ENCODE measurements around the gene LILRB3. TPM values are rescaled to one million over a fixed set of nuclear protein-coding genes. Genes with fewer than 3 reads are reported as not detected.
A peak's percentile ranks its signal among the peaks of the same experiment; 100 is the strongest.
"Not testable (repeated sequence)": the region's sequence is repeated elsewhere in the genome, so short reads cannot be mapped to it uniquely, and the experiment has no call there.

LILRB3 gene
- total and polyA plus RNA-seq, 10 donors: 6.4 to 443 (median 89.9) TPM

- 67 to 76% (median 74%) methylated on average over 18 to 20 of the region's 20 CpGs for WGBS, 5 donors
- H3K4me3 ChIP-seq: peak overlapping the region in 1 of 8 donors; percentile 36
- H3K27ac ChIP-seq: peak overlapping the region; percentile 55 to 92 (median 88)
- intact Hi-C loops (cut with DNase I; ENCODE audit: low total_unique reads): no loop called here
- peaks cover 7 to 51% (median 33%) of the 10 kb centered on the region in 6 donors for H3K4me1 ChIP-seq
- H3K27me3 ChIP-seq (replicated peaks in 1 of 7): peaks cover 0 to 12% (median 0%) of the 10 kb centered on the region in 7 donors
- peaks cover 0 to 4% (median 0%) of the 10 kb centered on the region in 6 donors for H3K36me3 ChIP-seq
- DNase-seq: no peak
- TF ChIP-seq CTCF (IDR thresholded peaks at IDR 0.05 in 8 of 11, conservative IDR thresholded peaks at IDR 0.05 in 3 of 11) (no peak), POLR2AphosphoS5 (IDR thresholded peaks at IDR 0.05) (peak in 1 of 3 donors; percentile 12)
- no peaks in the 10 kb centered on the region for H3K9me3 ChIP-seq
Observed at GRCh38 chr19:54247106-54247930, 24.5 kb upstream of the LILRB3 start.

- intact Hi-C loops (cut with DNase I; ENCODE audit: low total_unique reads): no loop called here
- no peak overlapping the region for H3K4me3 ChIP-seq
- H3K4me1 ChIP-seq: peaks cover 7 to 46% (median 30%) of the 10 kb centered on the region in 6 donors
- no peaks in the 10 kb centered on the region for H3K9me3 ChIP-seq
- H3K36me3 ChIP-seq: no peaks in the 10 kb centered on the region
- DNase-seq: no peak
- no peak for TF ChIP-seq CTCF (IDR thresholded peaks at IDR 0.05 in 8 of 11, conservative IDR thresholded peaks at IDR 0.05 in 3 of 11)
- TF ChIP-seq POLR2AphosphoS5 (IDR thresholded peaks at IDR 0.05): no peak
- TF ChIP-seq POLR2A (IDR thresholded peaks at IDR 0.05): no peak
- 47 to 60% (median 55%) methylated on average over 3 of the region's 3 CpGs for WGBS, 5 donors
- peaks cover 0 to 9% (median 0%) of the 10 kb centered on the region in 7 donors for H3K27me3 ChIP-seq (replicated peaks in 1 of 7)
- H3K27ac ChIP-seq: peak overlapping the region in 3 of 8 donors; percentile 11 to 91 (median 91)
Observed at GRCh38 chr19:54245936-54246335, 23.1 kb upstream of the LILRB3 start.

- peaks cover 0 to 16% (median 0%) of the 10 kb centered on the region in 7 donors for H3K27me3 ChIP-seq (replicated peaks in 1 of 7)
- H3K4me3 ChIP-seq; H3K27ac ChIP-seq; H3K9me3 ChIP-seq; DNase-seq; intact Hi-C loops (cut with DNase I; ENCODE audit: low total_unique reads): not testable (repeated sequence)
- H3K4me1 ChIP-seq: peaks cover 7 to 35% (median 25%) of the 10 kb centered on the region in 6 donors
- H3K36me3 ChIP-seq: peaks cover 0 to 18% (median 0%) of the 10 kb centered on the region in 6 donors
- 19 to 39% (median 38%) methylated on average over 3 to 7 of the region's 8 CpGs; no CpG with 5 or more reads in 2 of the 5 donors for WGBS, 5 donors
Observed at GRCh38 chr19:54243809-54244208, 21.0 kb upstream of the LILRB3 start.

- H3K27ac ChIP-seq: peak within 1 kb of the TSS in 4 of 8 donors; percentile 15 to 78 (median 48)
- H3K4me3 ChIP-seq: peak within 1 kb of the TSS in 1 of 8 donors; percentile 16
- WGBS, 5 donors: 50 to 74% (median 60%) methylated on average over 1 to 6 of the region's 6 CpGs; no CpG with 5 or more reads in 2 of the 5 donors
- intact Hi-C loops (cut with DNase I; ENCODE audit: low total_unique reads); H3K9me3 ChIP-seq: not testable (repeated sequence)
- peaks cover 5 to 24% (median 15%) of the 10 kb centered on the region in 6 donors for H3K4me1 ChIP-seq
- DNase-seq: peak; percentile 85
- H3K27me3 ChIP-seq (replicated peaks in 1 of 7): peaks cover 0 to 16% (median 0%) of the 10 kb centered on the region in 7 donors
- H3K36me3 ChIP-seq: peaks cover 0 to 30% (median 0%) of the 10 kb centered on the region in 6 donors
Observed at GRCh38 chr19:54242646-54243045, 19.8 kb upstream of the LILRB3 start, which contains the start of gene LILRA6. TSS of gene LILRA6 (minus strand) at chr19:54242790.

GRCh38 chr19:54242234-54242633 is 19.4 kb upstream of the LILRB3 start:
- peak overlapping the region in 4 of 8 donors; percentile 15 to 78 (median 30) for H3K27ac ChIP-seq
- H3K4me3 ChIP-seq: peak overlapping the region in 1 of 8 donors; percentile 16
- intact Hi-C loops (cut with DNase I; ENCODE audit: low total_unique reads); H3K9me3 ChIP-seq; DNase-seq: not testable (repeated sequence)
- peaks cover under 1 to 20% (median 10%) of the 10 kb centered on the region in 6 donors for H3K4me1 ChIP-seq
- H3K27me3 ChIP-seq (replicated peaks in 1 of 7): peaks cover 0 to 15% (median 0%) of the 10 kb centered on the region in 7 donors
- WGBS, 5 donors: 57 to 81% (median 68%) methylated on average over 2 to 4 of the region's 4 CpGs; no CpG with 5 or more reads in 1 of the 5 donors
- peaks cover 0 to 33% (median 0%) of the 10 kb centered on the region in 6 donors for H3K36me3 ChIP-seq

- H3K27ac ChIP-seq: peak overlapping the region in 2 of 8 donors; percentile 33 to 55
- DNase-seq; intact Hi-C loops (cut with DNase I; ENCODE audit: low total_unique reads); H3K4me1 ChIP-seq; H3K9me3 ChIP-seq: not testable (repeated sequence)
- WGBS, 5 donors: 71 to 85% (median 76%) methylated on average over 7 to 19 of the region's 22 CpGs
- peak overlapping the region in 2 of 8 donors; percentile 12 to 27 for H3K4me3 ChIP-seq
- H3K36me3 ChIP-seq: peaks cover 0 to 48% (median 0%) of the 10 kb centered on the region in 6 donors
- H3K27me3 ChIP-seq (replicated peaks in 1 of 7): peaks cover 0 to 12% (median 0%) of the 10 kb centered on the region in 7 donors
Observed at GRCh38 chr19:54240372-54241336, 17.8 kb upstream of the LILRB3 start.

GRCh38 chr19:54239491-54240371 is 16.9 kb upstream of the LILRB3 start:
- WGBS, 5 donors: 70 to 83% (median 82%) methylated on average over 9 to 16 of the region's 21 CpGs
- DNase-seq: peak; percentile 63
- intact Hi-C loops (cut with DNase I; ENCODE audit: low total_unique reads): not testable (repeated sequence)

More at GRCh38 chr19:54239491-54240371, 16.9 kb upstream of the LILRB3 start:
- H3K4me1 ChIP-seq, H3K9me3 ChIP-seq: not testable (repeated sequence)
- Histone ChIP-seq H3K4me3 (peak overlapping the region in 1 of 8 donors; percentile 27), H3K27me3 (replicated peaks in 1 of 7) (peaks cover 0 to 12% (median 0%) of the 10 kb centered on the region in 7 donors), H3K27ac (peak overlapping the region in 2 of 8 donors; percentile 33 to 55), H3K36me3 (peaks cover 0 to 51% (median 0%) of the 10 kb centered on the region in 6 donors)

All from spleen (tissue), 11 donors.